ENCODE data around the gene SF3B2.

Gene SF3B2

GRCh38 chr11:66064571-66064970, 12.4 kb downstream of the SF3B2 start:
- peaks cover 37% of the 10 kb centered on the region for H3K36me3 ChIP-seq (ENCODE audit: control insufficient read depth, insufficient read depth, low read length)
- no peak for DNase-seq (ENCODE audit: extremely low read depth, insufficient read length)
- no peak for TF ChIP-seq CTCF (IDR thresholded peaks at IDR 0.05; ENCODE audit: insufficient read depth, low read length, poor library complexity, severe bottlenecking)
- no peaks in the 10 kb centered on the region for H3K27me3 ChIP-seq (replicated peaks; ENCODE audit: control insufficient read depth, insufficient read depth, low read length)
- H3K4me3 ChIP-seq (replicated peaks; ENCODE audit: low read depth, low read length), result no peak overlapping the region

GRCh38 chr11:66066751-66067150, 14.6 kb downstream of the SF3B2 start:
- no peaks in the 10 kb centered on the region for H3K27me3 ChIP-seq (replicated peaks; ENCODE audit: control insufficient read depth, insufficient read depth, low read length)
- no peak for TF ChIP-seq CTCF (IDR thresholded peaks at IDR 0.05; ENCODE audit: insufficient read depth, low read length, poor library complexity, severe bottlenecking)
- H3K36me3 ChIP-seq (ENCODE audit: control insufficient read depth, insufficient read depth, low read length), result peaks cover 25% of the 10 kb centered on the region
- no peak overlapping the region for H3K4me3 ChIP-seq (replicated peaks; ENCODE audit: low read depth, low read length)
- DNase-seq (ENCODE audit: extremely low read depth, insufficient read length), result no peak

- Histone ChIP-seq H3K36me3 (ENCODE audit: control insufficient read depth, insufficient read depth, low read length) (peaks cover 26% of the 10 kb centered on the region), H3K27me3 (replicated peaks; ENCODE audit: control insufficient read depth, insufficient read depth, low read length) (no peaks in the 10 kb centered on the region), H3K4me3 (replicated peaks; ENCODE audit: low read depth, low read length) (no peak overlapping the region)
- no peak for DNase-seq (ENCODE audit: extremely low read depth, insufficient read length)
- no peak for TF ChIP-seq CTCF (IDR thresholded peaks at IDR 0.05; ENCODE audit: insufficient read depth, low read length, poor library complexity, severe bottlenecking)
Observed at GRCh38 chr11:66067640-66068039, 15.5 kb downstream of the SF3B2 start.

- peak; percentile 88 for TF ChIP-seq CTCF (IDR thresholded peaks at IDR 0.05; ENCODE audit: insufficient read depth, low read length, poor library complexity, severe bottlenecking)
- no peak overlapping the region for H3K4me3 ChIP-seq (replicated peaks; ENCODE audit: low read depth, low read length)
- no peaks in the 10 kb centered on the region for H3K27me3 ChIP-seq (replicated peaks; ENCODE audit: control insufficient read depth, insufficient read depth, low read length)
- H3K36me3 ChIP-seq (ENCODE audit: control insufficient read depth, insufficient read depth, low read length), result peaks cover 28% of the 10 kb centered on the region
- peak; percentile 37 for DNase-seq (ENCODE audit: extremely low read depth, insufficient read length)
Observed at GRCh38 chr11:66068154-66068821, 16.1 kb downstream of the SF3B2 start.

- no peaks in the 10 kb centered on the region for H3K27me3 ChIP-seq (replicated peaks; ENCODE audit: control insufficient read depth, insufficient read depth, low read length)
- peaks cover 20% of the 10 kb centered on the region for H3K36me3 ChIP-seq (ENCODE audit: control insufficient read depth, insufficient read depth, low read length)
- peak; percentile 45 for DNase-seq (ENCODE audit: extremely low read depth, insufficient read length)
- TF ChIP-seq CTCF (IDR thresholded peaks at IDR 0.05; ENCODE audit: insufficient read depth, low read length, poor library complexity, severe bottlenecking), result no peak
- peak overlapping the region; percentile 86 for H3K4me3 ChIP-seq (replicated peaks; ENCODE audit: low read depth, low read length)
Observed at GRCh38 chr11:66068923-66069714, 17.0 kb downstream of the SF3B2 start.
